Globus pallidus (tissue), 1 donor: ENCODE measurements around the gene ACYP2.
A peak's percentile ranks its signal among the peaks of the same experiment; 100 is the strongest.

Experiments
- DNase-seq: peaks from one replicate; pipeline ENCODE4 v3.0.0-alpha.2; 2015; ENCODE audit warnings: low spot score

ACYP2 gene

GRCh38 chr2:54161660-54162424 is 46.4 kb downstream of the ACYP2 start:
- DNase-seq = no peak

- no peak for DNase-seq
Measured at GRCh38 chr2:54164106-54164505, 48.7 kb downstream of the ACYP2 start.

- no peak for DNase-seq
Measured at GRCh38 chr2:54166121-54166773, 50.8 kb downstream of the ACYP2 start.

- peak; percentile 58 for DNase-seq
Measured at GRCh38 chr2:54176577-54176976, 61.2 kb downstream of the ACYP2 start.

GRCh38 chr2:54183281-54183680 is 67.9 kb downstream of the ACYP2 start:
- DNase-seq = no peak

GRCh38 chr2:54183972-54184371 is 68.6 kb downstream of the ACYP2 start:
- DNase-seq = no peak

GRCh38 chr2:54185105-54185504 is 69.7 kb downstream of the ACYP2 start:
- DNase-seq = no peak

GRCh38 chr2:54187331-54187730 is 71.9 kb downstream of the ACYP2 start:
- DNase-seq = no peak

- DNase-seq = no peak
Measured at GRCh38 chr2:54189539-54189938, 74.1 kb downstream of the ACYP2 start.

- DNase-seq = no peak
Measured at GRCh38 chr2:54191361-54192135, 76.1 kb downstream of the ACYP2 start.

- DNase-seq = no peak
Measured at GRCh38 chr2:54194761-54195750, 79.6 kb downstream of the ACYP2 start.

GRCh38 chr2:54196646-54197045 is 81.2 kb downstream of the ACYP2 start:
- no peak for DNase-seq

- DNase-seq = no peak
Measured at GRCh38 chr2:54204476-54204875, 89.1 kb downstream of the ACYP2 start.

GRCh38 chr2:54206596-54206995 is 91.2 kb downstream of the ACYP2 start:
- peak; percentile 64 for DNase-seq

GRCh38 chr2:54207666-54208195 is 92.3 kb downstream of the ACYP2 start:
- DNase-seq = no peak

- DNase-seq = no peak
Measured at GRCh38 chr2:54208364-54209240, 93.2 kb downstream of the ACYP2 start.

GRCh38 chr2:54209379-54209778 is 94.0 kb downstream of the ACYP2 start:
- no peak for DNase-seq

GRCh38 chr2:54212456-54212855 is 97.0 kb downstream of the ACYP2 start:
- DNase-seq = no peak

GRCh38 chr2:54213082-54213481 is 97.7 kb downstream of the ACYP2 start:
- no peak for DNase-seq

- DNase-seq = peak; percentile 24
Measured at GRCh38 chr2:54224997-54225396, 109.6 kb downstream of the ACYP2 start.
